HG02840 (cell line): ENCODE results near the gene HAPSTR1.

Experiments
- ATAC-seq: cut with Tn5 transposase; IDR thresholded peaks from one replicate; pipeline ENCODE4 v1.9.1; 2021; ENCODE audit warnings: mild to moderate bottlenecking, moderate library complexity, moderate number of reproducible peaks; ENCODE audit not compliant: unreplicated experiment, low FRiP score

HAPSTR1 gene

GRCh38 chr16:9095171-9095570, 3.7 kb downstream of the HAPSTR1 start:
- ATAC-seq = no peak

- ATAC-seq = no peak
These were observed 4.4 kb downstream of the HAPSTR1 start for GRCh38 chr16:9095656-9096397.

- ATAC-seq = no peak
These were observed 5.0 kb downstream of the HAPSTR1 start for GRCh38 chr16:9096416-9096952.

GRCh38 chr16:9097266-9098219, 6.1 kb downstream of the HAPSTR1 start:
- no peak for ATAC-seq

- ATAC-seq = no peak
These were observed 7.1 kb downstream of the HAPSTR1 start for GRCh38 chr16:9098377-9099090.

DNA sequence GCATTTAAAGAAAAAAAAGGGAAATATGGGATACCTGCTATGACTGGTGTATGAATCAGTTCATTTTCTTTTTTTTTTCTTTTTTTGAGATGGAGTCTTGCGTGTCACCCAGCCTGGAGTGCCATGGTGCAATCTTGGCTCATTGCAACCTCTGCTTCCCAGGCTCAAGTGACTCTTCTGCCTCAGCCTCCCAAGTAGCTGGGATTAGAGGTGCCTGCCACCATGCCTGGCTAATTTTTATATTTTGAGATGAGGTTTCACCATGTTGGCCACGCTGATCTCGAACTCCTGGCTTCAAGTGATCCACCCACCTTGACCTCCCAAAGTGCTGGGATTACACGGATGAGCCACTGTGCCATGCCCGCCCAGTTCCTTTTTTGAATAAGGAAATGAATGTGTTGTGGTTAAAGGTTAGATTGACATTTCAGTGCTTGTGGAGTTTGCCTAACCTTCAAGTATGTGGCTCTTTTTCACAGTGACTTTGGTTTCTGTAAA, 7.7 kb downstream of the HAPSTR1 start:
- no peak for ATAC-seq

GRCh38 chr16:9102379-9102778, 10.9 kb downstream of the HAPSTR1 start:
- no peak for ATAC-seq

- ATAC-seq = no peak
These were observed 11.5 kb downstream of the HAPSTR1 start for GRCh38 chr16:9102943-9103342.

- no peak for ATAC-seq
These were observed 12.1 kb downstream of the HAPSTR1 start for GRCh38 chr16:9103546-9103945.

- no peak for ATAC-seq
These were observed 13.7 kb downstream of the HAPSTR1 start for GRCh38 chr16:9105189-9105588.

DNA sequence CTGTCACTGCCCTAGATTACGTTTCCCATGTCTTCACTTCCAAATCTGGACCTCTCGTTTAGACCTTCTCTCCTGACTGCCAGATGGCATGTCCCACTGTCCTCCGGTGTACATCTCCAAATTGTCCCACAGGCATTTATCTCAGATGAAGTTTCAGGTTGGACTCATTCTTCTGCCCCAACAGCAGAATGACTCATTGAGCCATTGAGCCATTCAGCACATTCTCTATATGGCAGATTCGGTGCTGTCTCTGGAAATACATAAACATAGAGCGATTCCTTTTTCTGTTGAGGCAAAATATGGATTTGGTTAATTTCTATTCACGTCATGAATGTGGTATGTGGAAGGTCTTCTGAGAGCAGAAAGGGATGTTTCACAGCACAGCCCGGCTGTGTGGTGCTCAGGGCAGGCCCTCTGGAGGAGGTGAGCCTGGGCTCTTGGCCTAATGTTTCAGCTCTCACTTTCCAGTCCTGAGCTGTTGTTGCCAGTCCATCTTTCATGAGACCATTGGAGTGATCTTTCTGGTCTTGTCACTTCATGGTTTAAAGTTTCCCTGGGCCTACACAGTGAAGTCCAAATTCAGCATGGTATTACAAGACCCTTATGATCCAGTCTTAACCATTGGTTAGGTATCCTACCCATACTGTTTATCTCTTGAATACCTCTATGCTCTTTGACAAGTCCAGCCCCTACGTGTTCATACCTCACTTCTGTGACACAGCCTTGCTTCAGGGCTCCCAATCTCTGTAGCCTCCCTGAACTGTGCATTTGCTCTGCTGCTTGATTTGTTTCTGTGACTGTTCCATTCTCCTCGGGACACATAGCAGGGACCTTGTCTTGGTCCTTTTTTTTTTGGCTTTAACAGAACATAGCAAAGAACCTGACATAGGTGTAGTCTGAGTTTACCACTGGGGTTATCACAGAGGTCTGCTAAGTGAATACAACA, 15.9 kb downstream of the HAPSTR1 start:
- no peak for ATAC-seq

GRCh38 chr16:9109255-9109654, 17.8 kb downstream of the HAPSTR1 start:
- ATAC-seq = no peak

DNA sequence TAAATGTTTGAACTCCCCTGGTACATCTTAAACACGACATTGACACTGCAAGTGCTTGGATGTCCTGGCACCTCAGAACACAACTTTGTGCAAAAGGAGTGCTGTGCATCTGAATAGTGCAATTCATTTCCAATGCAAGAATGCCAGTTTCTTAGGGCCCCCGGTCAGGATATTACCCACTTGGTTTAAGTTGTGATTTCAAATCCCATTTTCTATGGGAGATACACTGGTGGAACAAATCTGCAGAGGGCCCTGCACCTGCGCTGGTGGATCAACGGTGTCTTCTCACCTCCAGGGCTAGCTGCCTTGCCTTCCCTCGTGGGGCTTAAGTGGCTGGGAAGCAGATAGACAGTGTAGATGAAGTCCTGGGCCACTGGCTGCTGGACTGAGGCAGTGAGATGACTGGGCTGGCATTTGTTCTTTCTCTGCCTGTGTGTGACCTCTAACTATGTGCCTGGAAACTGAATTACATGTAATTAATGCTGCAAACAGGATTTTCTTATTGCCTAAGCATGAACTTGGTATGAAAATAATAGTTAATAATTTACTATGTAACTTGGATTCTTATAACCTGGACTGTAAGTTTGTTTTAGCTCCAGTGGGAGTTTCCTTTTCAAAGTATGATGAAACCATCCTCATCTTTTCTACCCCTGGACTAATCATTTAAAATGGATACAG, 20.9 kb downstream of the HAPSTR1 start:
- no peak for ATAC-seq

DNA sequence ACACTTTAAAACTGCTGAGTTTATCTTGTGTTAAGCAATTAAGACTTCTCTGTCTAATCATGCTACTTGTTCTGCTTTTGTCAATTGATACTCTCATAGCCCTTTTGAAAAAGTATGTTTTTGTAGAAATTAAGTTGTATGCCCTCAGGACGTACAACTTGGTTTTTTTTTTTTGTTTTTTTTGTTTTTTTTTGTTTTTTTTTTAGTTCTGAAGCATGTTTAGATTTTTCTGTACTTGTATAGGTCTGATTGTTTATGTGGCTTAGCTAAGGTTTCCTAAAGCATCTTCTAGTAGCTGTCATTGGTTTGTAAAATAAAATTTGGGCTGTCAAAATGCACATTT, 21.4 kb downstream of the HAPSTR1 start:
- ATAC-seq = no peak

DNA sequence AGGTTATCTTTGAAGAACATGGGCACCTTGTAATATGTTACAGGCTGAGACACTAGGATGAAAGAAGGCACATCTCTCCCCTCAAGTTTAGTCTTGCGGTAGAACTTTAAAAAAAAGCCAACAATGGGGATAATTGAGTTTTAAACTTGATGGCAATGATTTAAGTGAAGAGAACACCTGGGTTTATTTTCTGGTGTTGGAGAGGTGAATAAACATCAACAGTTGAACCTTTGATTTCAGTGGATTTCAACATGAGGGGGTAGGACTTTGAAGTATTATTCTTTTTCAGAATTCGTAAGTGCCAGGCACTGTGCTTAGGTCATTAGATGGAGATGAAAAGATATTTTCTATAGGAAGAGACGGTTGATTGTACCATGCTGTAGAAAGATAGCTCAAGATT, 22.3 kb downstream of the HAPSTR1 start:
- ATAC-seq = no peak

DNA sequence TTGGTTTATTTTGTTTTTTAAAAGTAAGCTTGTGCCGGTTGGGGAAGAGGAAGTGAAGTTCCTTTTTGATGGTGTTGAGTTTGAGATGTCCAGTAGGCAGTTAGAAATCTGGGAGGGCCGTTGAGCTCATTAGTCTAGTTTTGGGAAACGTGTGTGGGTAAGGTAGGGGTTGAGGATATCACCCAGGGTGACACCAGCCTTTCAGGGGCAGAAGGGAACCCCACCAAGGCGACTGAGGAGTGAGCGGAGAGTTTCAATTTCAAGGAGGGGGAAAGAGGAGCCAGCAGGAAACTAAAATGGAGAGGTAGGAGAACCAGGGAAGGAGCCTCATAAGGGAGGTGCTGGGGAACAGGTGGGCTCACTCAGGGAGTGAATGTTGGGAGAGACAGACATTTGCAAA, 22.7 kb downstream of the HAPSTR1 start:
- no peak for ATAC-seq

DNA sequence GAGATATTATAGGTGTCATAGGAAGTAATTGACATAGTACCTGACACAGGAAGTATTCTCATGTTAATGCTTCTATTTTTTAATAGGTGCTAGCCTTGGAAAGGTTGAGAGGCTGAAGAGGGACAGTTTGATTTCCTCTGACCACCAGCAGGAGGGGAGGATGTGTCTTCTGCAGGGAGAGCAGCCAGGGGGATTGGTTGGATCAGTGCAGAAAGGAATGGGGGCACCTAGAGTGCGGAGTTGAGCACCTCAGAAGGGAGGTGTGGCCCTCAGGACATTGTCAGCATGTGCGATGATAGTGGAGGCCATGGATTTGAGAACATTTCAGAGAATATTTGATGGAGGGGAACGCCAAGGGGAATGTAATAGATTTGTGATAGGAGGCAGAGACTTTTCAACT, 23.4 kb downstream of the HAPSTR1 start:
- no peak for ATAC-seq

DNA sequence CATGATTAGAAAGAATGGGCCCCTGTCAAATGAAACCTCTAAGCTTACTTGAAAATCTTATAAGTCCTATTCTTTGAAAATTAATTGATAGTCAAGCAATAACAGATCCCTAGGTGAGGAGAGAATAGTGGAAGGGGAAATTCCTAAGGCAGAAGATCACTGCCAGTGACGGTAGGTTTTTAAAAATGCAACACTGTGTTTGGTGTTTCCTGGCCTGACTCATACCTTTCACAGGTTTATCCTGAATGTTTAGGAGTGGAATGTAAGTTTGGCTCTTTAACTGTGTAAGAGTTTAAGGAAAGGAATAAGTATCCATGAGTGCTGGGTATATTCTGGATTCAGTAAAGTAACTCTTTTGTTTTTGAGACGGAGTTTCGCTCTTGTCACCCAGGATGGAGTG, 23.8 kb downstream of the HAPSTR1 start:
- no peak for ATAC-seq

GRCh38 chr16:9116141-9116540, 24.7 kb downstream of the HAPSTR1 start:
- no peak for ATAC-seq
